Ectodermal cell (in vitro differentiated cells): ENCODE measurements around the gene PTPRG.
A peak's percentile ranks its signal among the peaks of the same experiment; 100 is the strongest.

ENCODE experiments used
- H3K27ac ChIP-seq: 2 replicates; pipeline ENCODE4 v1.7.0; 2013; ENCODE audit warnings: mild to moderate bottlenecking, low read depth, low read length; ENCODE audit not compliant: insufficient read depth, poor library complexity, severe bottlenecking
- H3K27me3 ChIP-seq: 2 replicates; pipeline ENCODE4 v1.7.0; 2013; ENCODE audit warnings: mild to moderate bottlenecking, low read length; ENCODE audit not compliant: insufficient read depth, control insufficient read depth, poor library complexity, severe bottlenecking
- H3K36me3 ChIP-seq: one replicate; pipeline ENCODE4 v1.7.0; 2013; ENCODE audit warnings: low read length; ENCODE audit not compliant: control insufficient read depth, insufficient read depth
- H3K4me1 ChIP-seq: one replicate; pipeline ENCODE4 v1.7.0; 2013; ENCODE audit warnings: low read length; ENCODE audit not compliant: control insufficient read depth, insufficient read depth
- H3K4me3 ChIP-seq: 2 replicates; pipeline ENCODE4 v1.7.0; 2013; ENCODE audit warnings: low read depth, low read length, control low read depth; ENCODE audit not compliant: insufficient read depth
- H3K9me3 ChIP-seq: 2 replicates; pipeline ENCODE4 v1.7.0; 2013; ENCODE audit warnings: mild to moderate bottlenecking, low read length, moderate library complexity; ENCODE audit not compliant: control insufficient read depth
- WGBS, 2 experiments: methylation state at CpG; one replicate each; pipeline ENCODE4 v1.1.7; 2013; ENCODE audit warnings: missing lambda C conversion rate in 2 of 2; 5-methylcytosine and 5-hydroxymethylcytosine counted together

Gene PTPRG

GRCh38 chr3:62161371-62161770 is 600.0 kb downstream of the PTPRG start:
- no peaks in the 10 kb centered on the region for H3K36me3 ChIP-seq
- no peaks in the 10 kb centered on the region for H3K9me3 ChIP-seq
- no peak overlapping the region for H3K27ac ChIP-seq
- no peaks in the 10 kb centered on the region for H3K27me3 ChIP-seq
- 95 to 96% methylated on average over 4 of the region's 4 CpGs for WGBS, 2 experiments
- H3K4me1 ChIP-seq, result no peaks in the 10 kb centered on the region
- H3K4me3 ChIP-seq, result no peak overlapping the region

- Histone ChIP-seq H3K36me3 (no peaks in the 10 kb centered on the region), H3K27ac (no peak overlapping the region), H3K4me3 (no peak overlapping the region), H3K4me1 (no peaks in the 10 kb centered on the region), H3K9me3 (no peaks in the 10 kb centered on the region), H3K27me3 (no peaks in the 10 kb centered on the region)
- WGBS, 2 experiments, result 88 to 96% methylated on average over 5 of the region's 5 CpGs
Measured at GRCh38 chr3:62164196-62164595, 602.8 kb downstream of the PTPRG start.

DNA sequence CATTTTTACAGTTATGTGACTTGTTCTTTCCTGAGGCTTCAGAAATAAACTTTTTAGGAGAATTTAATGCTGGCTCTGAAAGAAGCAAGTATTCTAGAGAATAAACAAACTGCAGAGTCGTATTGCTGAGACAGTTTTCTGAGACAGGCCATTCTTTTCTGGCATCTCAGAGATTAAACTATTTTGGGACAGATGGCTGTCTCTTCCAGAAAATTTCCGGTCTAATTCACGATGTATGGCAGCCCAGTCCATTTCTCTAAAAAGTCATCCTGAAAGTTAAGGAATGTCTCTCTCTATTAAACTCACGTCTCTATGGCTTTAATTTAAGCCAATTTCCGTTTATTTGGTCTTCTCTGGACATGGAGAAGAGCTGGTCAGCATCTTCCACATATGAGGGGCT is 603.4 kb downstream of the PTPRG start:
- Histone ChIP-seq H3K27ac (no peak overlapping the region), H3K9me3 (no peaks in the 10 kb centered on the region)
- WGBS, 2 experiments, result 94 to 95% methylated on average over 5 of the region's 5 CpGs

GRCh38 chr3:62167566-62168262 is 606.3 kb downstream of the PTPRG start:
- Histone ChIP-seq H3K4me3 (no peak overlapping the region), H3K4me1 (no peaks in the 10 kb centered on the region), H3K36me3 (peaks cover 3% of the 10 kb centered on the region), H3K9me3 (no peaks in the 10 kb centered on the region), H3K27ac (no peak overlapping the region), H3K27me3 (no peaks in the 10 kb centered on the region)
- 94 to 97% methylated on average over 12 of the region's 12 CpGs for WGBS, 2 experiments

More for the DNA sequence above, 603.4 kb downstream of the PTPRG start:
- Histone ChIP-seq H3K36me3 (no peaks in the 10 kb centered on the region), H3K4me1 (no peaks in the 10 kb centered on the region), H3K4me3 (no peak overlapping the region), H3K27me3 (no peaks in the 10 kb centered on the region)

DNA sequence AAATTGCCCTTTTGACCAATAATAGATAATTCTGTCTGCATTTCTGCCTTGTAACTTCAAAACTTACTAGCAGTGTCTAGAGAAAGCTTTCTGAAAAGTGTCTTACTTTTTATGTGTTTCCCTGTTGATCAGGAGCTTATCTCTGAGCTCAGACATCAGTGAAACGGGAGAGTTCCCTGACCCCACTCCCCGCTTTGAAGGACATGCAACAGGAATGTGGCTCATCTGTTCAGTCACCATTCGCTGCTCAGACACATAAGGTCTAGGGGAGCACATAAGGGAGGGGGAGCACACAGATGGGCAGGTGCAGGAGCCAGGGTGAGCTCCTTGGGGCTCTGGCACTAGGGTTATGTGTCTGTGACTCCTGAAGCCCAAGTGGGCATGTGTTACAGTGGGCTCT is 607.0 kb downstream of the PTPRG start:
- 95 to 96% methylated on average over 3 of the region's 3 CpGs for WGBS, 2 experiments
- no peaks in the 10 kb centered on the region for H3K27me3 ChIP-seq
- no peak overlapping the region for H3K4me3 ChIP-seq
- H3K4me1 ChIP-seq, result no peaks in the 10 kb centered on the region
- H3K36me3 ChIP-seq, result peaks cover 3% of the 10 kb centered on the region
- no peak overlapping the region for H3K27ac ChIP-seq
- no peaks in the 10 kb centered on the region for H3K9me3 ChIP-seq

DNA sequence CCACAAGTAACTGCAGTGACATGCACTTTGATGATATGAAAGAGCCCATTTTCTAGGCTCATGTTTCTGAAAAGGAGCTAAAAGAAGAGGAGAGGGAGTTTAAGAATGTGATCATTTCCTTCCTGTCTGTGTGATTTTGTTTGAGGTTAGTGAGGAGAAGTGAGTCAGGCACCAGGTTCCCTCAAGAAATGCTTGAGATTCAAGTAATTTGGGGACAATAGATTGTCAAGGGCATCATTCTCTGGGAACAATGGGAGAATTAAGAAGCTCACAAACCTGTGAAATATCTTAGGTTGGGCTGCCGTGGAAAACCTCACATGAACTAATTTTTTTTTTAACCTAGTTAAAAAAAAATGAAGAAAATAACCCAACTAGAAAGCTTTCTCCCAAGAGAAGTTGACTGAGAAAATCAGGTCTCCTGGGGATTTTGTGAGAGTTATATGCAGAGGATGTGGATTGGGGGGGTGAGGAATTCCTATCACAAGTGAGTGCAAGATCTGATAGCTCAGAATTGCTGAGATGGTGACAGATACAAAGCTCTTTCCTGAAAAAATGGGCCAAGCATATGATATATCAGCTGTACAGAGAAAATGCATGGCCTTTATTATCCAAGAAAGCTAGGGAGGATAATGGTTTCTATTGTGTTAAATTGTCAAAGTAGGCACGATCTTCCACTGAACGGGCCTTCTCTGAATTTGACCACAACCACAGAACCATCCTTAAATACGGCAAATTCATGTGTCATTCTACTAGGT is 608.7 kb downstream of the PTPRG start:
- H3K27ac ChIP-seq, result no peak overlapping the region
- 95 to 100% methylated on average over 1 to 4 of the region's 4 CpGs for WGBS, 2 experiments
- no peaks in the 10 kb centered on the region for H3K4me1 ChIP-seq
- no peaks in the 10 kb centered on the region for H3K9me3 ChIP-seq
- H3K4me3 ChIP-seq, result no peak overlapping the region
- no peaks in the 10 kb centered on the region for H3K27me3 ChIP-seq
- H3K36me3 ChIP-seq, result peaks cover 3% of the 10 kb centered on the region

- Histone ChIP-seq H3K9me3 (no peaks in the 10 kb centered on the region), H3K4me1 (no peaks in the 10 kb centered on the region), H3K36me3 (peaks cover 3% of the 10 kb centered on the region), H3K27ac (no peak overlapping the region), H3K4me3 (no peak overlapping the region), H3K27me3 (no peaks in the 10 kb centered on the region)
- 83 to 89% methylated on average over 2 of the region's 2 CpGs for WGBS, 2 experiments
Measured at GRCh38 chr3:62171789-62172188, 610.4 kb downstream of the PTPRG start.

- peaks cover 3% of the 10 kb centered on the region for H3K36me3 ChIP-seq
- H3K27ac ChIP-seq, result no peak overlapping the region
- H3K9me3 ChIP-seq, result no peaks in the 10 kb centered on the region
- 85 to 97% methylated on average over 1 of the region's 1 CpG for WGBS, 2 experiments
- H3K4me3 ChIP-seq, result no peak overlapping the region
- H3K27me3 ChIP-seq, result no peaks in the 10 kb centered on the region
- H3K4me1 ChIP-seq, result no peaks in the 10 kb centered on the region
Measured at GRCh38 chr3:62172199-62172598, 610.8 kb downstream of the PTPRG start.

- no peak overlapping the region for H3K4me3 ChIP-seq
- H3K36me3 ChIP-seq, result peaks cover 3% of the 10 kb centered on the region
- H3K9me3 ChIP-seq, result no peaks in the 10 kb centered on the region
- no peak overlapping the region for H3K27ac ChIP-seq
- WGBS, 2 experiments, result 95 to 98% methylated on average over 7 of the region's 7 CpGs
- H3K27me3 ChIP-seq, result no peaks in the 10 kb centered on the region
- no peaks in the 10 kb centered on the region for H3K4me1 ChIP-seq
Measured at GRCh38 chr3:62173939-62174515, 612.7 kb downstream of the PTPRG start.

DNA sequence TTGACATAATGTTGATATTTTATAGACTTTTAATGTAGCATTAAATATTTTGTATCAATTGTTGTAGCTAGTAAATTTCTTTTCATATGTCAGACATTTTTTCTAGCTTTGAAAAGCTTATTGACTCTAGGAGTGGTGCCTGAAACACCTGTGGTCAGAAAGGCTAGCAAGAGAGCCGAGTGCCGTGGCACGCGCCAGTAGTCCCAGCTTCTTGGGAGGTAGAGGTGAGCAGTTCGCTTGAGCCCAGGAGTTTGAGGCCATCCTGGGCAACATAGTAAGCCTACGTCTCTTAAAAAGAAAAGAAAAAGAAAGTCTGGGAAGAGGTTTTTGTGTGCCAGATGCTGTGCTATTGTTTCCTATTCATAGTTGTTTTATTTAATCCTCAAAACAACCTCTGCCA is 613.8 kb downstream of the PTPRG start:
- 87 to 90% methylated on average over 6 of the region's 6 CpGs for WGBS, 2 experiments
- peak overlapping the region; percentile 4 for H3K27ac ChIP-seq
- no peaks in the 10 kb centered on the region for H3K27me3 ChIP-seq
- no peak overlapping the region for H3K4me3 ChIP-seq
- H3K36me3 ChIP-seq, result peaks cover 3% of the 10 kb centered on the region
- no peaks in the 10 kb centered on the region for H3K4me1 ChIP-seq
- no peaks in the 10 kb centered on the region for H3K9me3 ChIP-seq
